Osteocyte (in vitro differentiated cells): ENCODE data around the gene CORO7. TPM values are rescaled to one million over a fixed set of nuclear protein-coding genes. Genes with fewer than 3 reads are reported as not detected.

ENCODE experiments used
- DNase-seq: peaks from one replicate; pipeline ENCODE4 v3.0.0; 2021; ENCODE audit warnings: mixed read lengths; ENCODE audit not compliant: unreplicated experiment; ENCODE audit errors: extremely low spot score
- H3K27ac Mint-ChIP-seq: one replicate; pipeline ENCODE4 v1.8.0; 2021; ENCODE audit warnings: mild to moderate bottlenecking, mixed read lengths; ENCODE audit not compliant: unreplicated experiment
- H3K27me3 Mint-ChIP-seq: one replicate; pipeline ENCODE4 v1.8.0; 2021; ENCODE audit warnings: mixed read lengths; ENCODE audit not compliant: unreplicated experiment
- H3K36me3 Mint-ChIP-seq: one replicate; pipeline ENCODE4 v1.8.0; 2021; ENCODE audit warnings: mixed read lengths; ENCODE audit not compliant: unreplicated experiment
- H3K4me1 Mint-ChIP-seq: one replicate; pipeline ENCODE4 v1.8.0; 2021; ENCODE audit warnings: mixed read lengths; ENCODE audit not compliant: unreplicated experiment
- H3K4me3 Mint-ChIP-seq: one replicate; pipeline ENCODE4 v1.8.0; 2021; ENCODE audit warnings: mild to moderate bottlenecking, moderate library complexity, mixed read lengths; ENCODE audit not compliant: unreplicated experiment
- H3K9me3 Mint-ChIP-seq: one replicate; pipeline ENCODE4 v1.8.0; 2021; ENCODE audit warnings: mixed read lengths; ENCODE audit not compliant: unreplicated experiment
- CTCF ChIP-seq: fragments of 200-600 bp; sonication (generic); IDR thresholded peaks from 2 replicates; pipeline ENCODE4 v1.5.0; 2021; ENCODE audit warnings: antibody characterized with exemption, mild to moderate bottlenecking, moderate library complexity
- total RNA-seq: library from RNA; stranded (reverse); gene quantifications from 2 replicates; pipeline ENCODE4 v1.2.1, GENCODE V29; 2021

CORO7 gene
- total RNA-seq, 1 donor from 2014 or later, result 40.1 TPM

DNA sequence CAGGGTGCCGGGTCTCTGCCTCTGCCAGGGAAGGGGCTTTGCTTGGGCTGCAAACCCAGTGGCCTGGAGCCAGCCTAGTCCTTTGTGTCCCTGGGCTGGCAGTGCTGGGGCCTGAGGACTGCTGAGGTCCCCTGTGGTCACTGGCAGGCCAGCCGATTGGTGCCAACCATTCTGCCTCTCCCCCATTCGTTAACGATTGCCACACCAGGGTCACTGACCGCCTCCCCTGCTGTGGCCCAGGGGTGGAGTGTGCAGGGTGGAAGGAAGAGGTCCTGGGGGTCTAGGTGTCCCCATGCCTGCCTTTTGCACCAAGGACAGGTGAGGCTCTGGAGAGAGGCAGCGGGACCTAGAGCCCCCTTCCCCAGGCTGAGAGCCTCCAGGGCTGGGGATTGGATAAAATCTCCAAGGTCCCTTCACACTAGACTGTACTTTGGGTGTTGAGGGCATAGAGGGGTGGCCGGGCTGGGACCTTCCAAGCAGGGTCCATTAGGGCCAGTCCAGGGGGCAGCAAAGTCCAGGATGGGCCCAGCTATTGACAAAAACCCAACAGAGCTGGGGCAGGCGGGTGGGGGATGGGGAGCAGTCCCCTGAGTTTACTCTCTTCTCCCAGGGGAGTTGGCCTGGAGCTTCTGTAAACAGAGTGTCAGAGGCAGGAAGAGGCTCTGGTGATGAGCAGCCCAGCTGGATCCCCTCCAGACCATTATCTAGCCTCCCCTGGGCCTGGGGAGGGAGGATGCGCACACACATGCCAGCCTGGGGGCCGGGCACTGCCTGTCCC is 43.6 kb downstream of the CORO7 start:
- Mint-ChIP-seq H3K36me3 (no peaks in the 10 kb centered on the region), H3K4me1 (peaks cover 64% of the 10 kb centered on the region), H3K27ac (peak overlapping the region; percentile 82), H3K27me3 (no peaks in the 10 kb centered on the region), H3K9me3 (no peaks in the 10 kb centered on the region), H3K4me3 (peak overlapping the region; percentile 89)
- TF ChIP-seq CTCF, result no peak
- DNase-seq, result no peak

GRCh38 chr16:4372001-4372577 is 44.3 kb downstream of the CORO7 start:
- Mint-ChIP-seq H3K9me3 (no peaks in the 10 kb centered on the region), H3K4me3 (peak overlapping the region; percentile 89), H3K36me3 (peaks cover 2% of the 10 kb centered on the region), H3K27me3 (no peaks in the 10 kb centered on the region), H3K27ac (peak overlapping the region; percentile 82), H3K4me1 (peaks cover 61% of the 10 kb centered on the region)
- DNase-seq, result no peak
- TF ChIP-seq CTCF, result no peak

DNA sequence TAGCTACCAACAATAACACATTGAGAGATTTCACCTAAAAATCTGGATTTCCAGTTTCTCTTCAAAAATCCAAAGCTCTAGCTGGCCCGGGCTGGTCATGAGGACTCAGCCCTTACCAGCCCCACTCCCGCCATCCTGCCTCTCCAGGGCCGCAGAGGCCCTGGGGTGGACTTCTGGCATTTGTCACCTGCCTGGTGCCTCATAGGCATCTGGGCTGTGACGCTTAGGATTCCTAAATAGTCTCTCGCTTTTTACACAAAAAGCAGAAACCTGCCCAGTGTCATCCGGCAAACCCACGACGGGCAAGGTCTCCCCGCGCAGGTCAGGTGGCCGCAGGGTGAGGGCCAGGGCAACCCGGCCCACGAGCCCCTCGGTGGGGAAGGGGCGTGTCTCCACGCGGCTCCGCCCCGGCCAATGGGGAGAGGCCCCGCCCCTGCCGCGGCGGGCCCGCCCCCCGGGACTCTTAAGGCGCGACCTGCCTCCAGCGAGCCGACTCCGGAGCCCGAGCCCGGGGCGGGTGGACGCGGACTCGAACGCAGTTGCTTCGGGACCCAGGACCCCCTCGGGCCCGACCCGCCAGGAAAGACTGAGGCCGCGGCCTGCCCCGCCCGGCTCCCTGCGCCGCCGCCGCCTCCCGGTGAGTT is 44.9 kb downstream of the CORO7 start, which contains the start of gene VASN:
Gene VASN (plus strand): TSS at position 492 of the 644 bp plus-strand sequence. CDS start 9,030 bp downstream, outside the sequence.
- H3K4me3 Mint-ChIP-seq, result peak within 1 kb of the TSS; percentile 89
- DNase-seq, result peak; percentile 93
- H3K27me3 Mint-ChIP-seq, result no peaks in the 10 kb centered on the region
- H3K27ac Mint-ChIP-seq, result peak within 1 kb of the TSS; percentile 89
- peaks cover 2% of the 10 kb centered on the region for H3K36me3 Mint-ChIP-seq
- TF ChIP-seq CTCF, result no peak
- H3K4me1 Mint-ChIP-seq, result peaks cover 55% of the 10 kb centered on the region
- no peaks in the 10 kb centered on the region for H3K9me3 Mint-ChIP-seq

DNA sequence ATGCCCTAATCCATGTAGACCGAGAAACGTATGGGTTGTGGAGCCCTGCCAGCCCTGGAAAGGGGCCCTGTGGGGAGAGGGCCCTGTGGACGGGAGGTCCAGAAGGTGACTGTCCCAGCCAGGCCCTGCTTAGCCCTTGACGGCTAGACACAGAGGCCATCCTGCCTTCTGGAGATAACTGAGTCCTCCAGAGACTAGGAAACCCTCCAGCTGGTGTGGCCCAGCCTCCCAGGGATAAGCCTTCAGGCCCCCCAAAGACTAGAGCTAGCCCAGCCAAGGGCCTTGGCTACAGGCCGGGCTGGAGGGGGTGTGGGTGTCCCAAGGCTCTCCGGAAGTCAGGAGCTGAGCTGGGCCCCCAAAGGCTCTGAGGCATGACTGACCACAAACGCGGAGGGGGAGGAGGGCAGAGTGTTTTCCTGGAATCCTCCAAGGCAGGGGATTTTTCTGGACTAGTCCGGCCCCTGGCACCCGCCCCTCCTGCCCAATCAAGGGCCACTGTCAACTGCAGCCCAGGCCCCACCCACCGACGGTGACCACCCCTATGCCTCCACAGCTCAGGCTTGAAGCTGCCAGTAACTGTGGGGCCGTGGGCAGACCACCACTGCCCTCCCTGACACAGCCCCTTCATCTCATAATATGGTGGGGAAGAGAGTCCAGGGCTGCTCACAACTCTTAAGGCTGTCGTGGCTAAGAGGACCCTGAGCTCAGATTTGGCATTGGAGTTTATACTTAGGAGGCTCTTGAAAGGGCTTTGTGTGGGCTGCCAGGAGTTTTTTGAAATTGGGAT is 45.6 kb downstream of the CORO7 start:
- H3K4me3 Mint-ChIP-seq, result peak overlapping the region; percentile 57
- no peak for TF ChIP-seq CTCF
- H3K4me1 Mint-ChIP-seq, result peaks cover 48% of the 10 kb centered on the region
- DNase-seq, result no peak
- H3K36me3 Mint-ChIP-seq, result peaks cover 2% of the 10 kb centered on the region
- no peaks in the 10 kb centered on the region for H3K9me3 Mint-ChIP-seq
- H3K27ac Mint-ChIP-seq, result peak overlapping the region; percentile 89
- no peaks in the 10 kb centered on the region for H3K27me3 Mint-ChIP-seq
